ENCODE measurements around the gene EML4. TPM values are rescaled to one million over a fixed set of nuclear protein-coding genes. Genes with fewer than 3 reads are reported as not detected.

The EML4 gene
- total RNA-seq, 1 experiment from 2014 or later, result 38.3 TPM

DNA sequence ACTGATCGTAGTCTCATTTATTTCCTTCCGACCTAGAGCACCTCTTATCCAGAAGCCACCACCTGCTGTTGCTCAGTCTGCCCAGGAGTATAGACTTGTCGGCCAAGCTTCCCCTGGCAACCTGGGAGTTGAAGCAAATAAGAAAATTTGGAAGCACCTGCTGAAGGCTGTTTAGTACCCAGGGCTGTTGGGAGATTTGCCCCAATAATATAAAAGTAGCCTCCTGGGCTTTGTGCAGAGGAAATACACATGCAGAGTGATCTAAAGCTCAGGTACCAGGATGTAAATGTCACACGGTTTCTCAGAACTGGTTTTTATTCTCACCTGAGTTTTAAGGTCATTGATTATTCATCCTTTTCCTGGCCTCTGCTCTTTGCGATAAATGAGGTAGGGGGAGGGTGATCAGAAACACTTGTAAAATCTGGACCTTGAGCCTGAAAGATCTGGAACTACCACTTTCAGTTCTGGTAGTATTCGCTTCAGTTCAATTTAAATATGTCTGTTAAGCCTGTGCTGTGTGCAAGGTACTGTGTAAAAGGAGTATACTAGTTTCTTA is 192.7 kb downstream of the EML4 start:
- Histone ChIP-seq H3F3A (ENCODE audit: low read length, unreplicated experiment) (no peaks in the 10 kb centered on the region), H3K9ac (ENCODE audit: low read length) (peak overlapping the region; percentile 14), H3K4me3 (ENCODE audit: low read length) (peak overlapping the region; percentile 98), H2AFZ (ENCODE audit: low read length) (peak overlapping the region; percentile 76), H3K27me3 (ENCODE audit: low read length) (no peaks in the 10 kb centered on the region), H3K36me3 (ENCODE audit: low read depth, low read length) (no peaks in the 10 kb centered on the region), H3K4me2 (ENCODE audit: low read length) (peak overlapping the region; percentile 85), H3K27ac (ENCODE audit: low read length) (no peak overlapping the region), H4K20me1 (ENCODE audit: low read length) (no peaks in the 10 kb centered on the region), H3K9me3 (ENCODE audit: low read length) (no peaks in the 10 kb centered on the region), H3K4me1 (ENCODE audit: insufficient read depth, low read length) (peaks cover 21% of the 10 kb centered on the region; the same call in 1 of the 2 replicates), H3K79me2 (ENCODE audit: low read length) (peaks cover 43% of the 10 kb centered on the region), H3K9me2 (replicated peaks; ENCODE audit: low read length) (no peaks in the 10 kb centered on the region)
- BruUV-seq (replicated peaks), result TSS peak; percentile 87
- no peak for ATAC-seq
- CTCF ChIA-PET, result no interaction called here
- POLR2A ChIA-PET (ENCODE audit: unreplicated experiment), result no interaction called here
- TF ChIP-seq EZH2phosphoT487 (IDR thresholded peaks at IDR 0.05; ENCODE audit: borderline replicate concordance, low read length), result no peak
- no peak for DNase-seq
- intact Hi-C loops (cut with micrococcal nuclease), result loop anchor here (2.0 to 10.0 kb wide), 5 partner anchors 81 to 423 kb away; partner anchors contain the start of gene MTA3

DNA sequence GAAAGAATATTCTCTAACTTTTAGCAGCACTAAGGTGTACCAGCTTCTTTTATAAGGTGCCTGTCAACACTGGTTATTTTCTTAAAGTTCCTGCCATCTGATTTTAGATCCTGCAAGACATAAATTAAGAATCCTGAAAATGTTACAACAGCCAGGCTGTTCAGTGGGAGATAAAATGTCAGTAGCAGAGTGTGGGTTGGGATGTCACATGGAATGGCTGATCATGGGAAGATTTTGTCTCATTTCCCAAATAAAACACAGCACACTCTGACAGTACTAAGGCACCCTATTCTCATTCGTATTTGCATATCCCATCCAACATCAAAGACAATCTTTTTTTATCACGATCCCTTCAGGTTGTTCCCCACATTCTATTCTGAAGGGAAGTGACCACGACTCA is 194.3 kb downstream of the EML4 start:
- Histone ChIP-seq H3K4me1 (ENCODE audit: insufficient read depth, low read length) (peaks cover 20% of the 10 kb centered on the region), H4K20me1 (ENCODE audit: low read length) (no peaks in the 10 kb centered on the region), H3K36me3 (ENCODE audit: low read depth, low read length) (no peaks in the 10 kb centered on the region), H3K27ac (ENCODE audit: low read length) (no peak overlapping the region), H3K9me3 (ENCODE audit: low read length) (no peaks in the 10 kb centered on the region), H3K79me2 (ENCODE audit: low read length) (peaks cover 27% of the 10 kb centered on the region), H2AFZ (ENCODE audit: low read length) (no peak overlapping the region), H3K9me2 (replicated peaks; ENCODE audit: low read length) (no peaks in the 10 kb centered on the region), H3K9ac (ENCODE audit: low read length) (no peak overlapping the region), H3K27me3 (ENCODE audit: low read length) (no peaks in the 10 kb centered on the region), H3K4me2 (ENCODE audit: low read length) (no peak overlapping the region), H3F3A (ENCODE audit: low read length, unreplicated experiment) (no peaks in the 10 kb centered on the region), H3K4me3 (ENCODE audit: low read length) (no peak overlapping the region)
- BruUV-seq (replicated peaks), result no TSS peak
- DNase-seq, result no peak
- POLR2A ChIA-PET (ENCODE audit: unreplicated experiment), result no interaction called here
- ATAC-seq, result no peak
- no peak for TF ChIP-seq EZH2phosphoT487 (IDR thresholded peaks at IDR 0.05; ENCODE audit: borderline replicate concordance, low read length)
- TF ChIP-seq, protein P1, sequence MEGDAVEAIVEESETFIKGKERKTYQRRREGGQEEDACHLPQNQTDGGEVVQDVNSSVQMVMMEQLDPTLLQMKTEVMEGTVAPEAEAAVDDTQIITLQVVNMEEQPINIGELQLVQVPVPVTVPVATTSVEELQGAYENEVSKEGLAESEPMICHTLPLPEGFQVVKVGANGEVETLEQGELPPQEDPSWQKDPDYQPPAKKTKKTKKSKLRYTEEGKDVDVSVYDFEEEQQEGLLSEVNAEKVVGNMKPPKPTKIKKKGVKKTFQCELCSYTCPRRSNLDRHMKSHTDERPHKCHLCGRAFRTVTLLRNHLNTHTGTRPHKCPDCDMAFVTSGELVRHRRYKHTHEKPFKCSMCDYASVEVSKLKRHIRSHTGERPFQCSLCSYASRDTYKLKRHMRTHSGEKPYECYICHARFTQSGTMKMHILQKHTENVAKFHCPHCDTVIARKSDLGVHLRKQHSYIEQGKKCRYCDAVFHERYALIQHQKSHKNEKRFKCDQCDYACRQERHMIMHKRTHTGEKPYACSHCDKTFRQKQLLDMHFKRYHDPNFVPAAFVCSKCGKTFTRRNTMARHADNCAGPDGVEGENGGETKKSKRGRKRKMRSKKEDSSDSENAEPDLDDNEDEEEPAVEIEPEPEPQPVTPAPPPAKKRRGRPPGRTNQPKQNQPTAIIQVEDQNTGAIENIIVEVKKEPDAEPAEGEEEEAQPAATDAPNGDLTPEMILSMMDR (conservative IDR thresholded peaks at IDR 0.05; ENCODE audit: low read depth, low read length), result no peak
- intact Hi-C loops (cut with micrococcal nuclease), result loop anchor here (10.0 kb wide), 3 partner anchors 201 to 421 kb away; partner anchors contain the start of gene MTA3
- CTCF ChIA-PET, result no interaction called here

DNA sequence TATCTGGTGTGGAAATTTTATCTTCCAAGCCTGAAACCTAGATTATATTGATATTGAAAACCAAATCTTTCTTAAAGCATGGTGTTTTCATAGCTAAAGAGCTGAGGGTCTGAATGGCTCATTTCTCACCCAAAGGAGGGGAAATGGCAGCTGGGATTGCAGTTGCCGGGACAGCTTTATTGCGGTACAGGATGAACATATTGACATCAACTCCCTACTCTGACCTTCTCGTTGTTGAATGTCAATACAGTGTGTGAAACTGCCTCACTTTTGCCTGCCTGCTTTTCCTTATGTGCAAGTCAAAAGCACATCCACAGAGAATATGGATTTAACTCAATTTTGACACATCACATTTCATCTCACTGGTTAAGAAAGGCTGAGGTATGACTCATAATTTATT is 195.5 kb downstream of the EML4 start:
- TF ChIP-seq, protein P1 (conservative IDR thresholded peaks at IDR 0.05; ENCODE audit: low read depth, low read length), result no peak
- no peak for TF ChIP-seq EZH2phosphoT487 (IDR thresholded peaks at IDR 0.05; ENCODE audit: borderline replicate concordance, low read length)
- no peak for TF ChIP-seq EZH2 (IDR thresholded peaks at IDR 0.05; ENCODE audit: low read length, unreplicated experiment)
- CTCF ChIA-PET, result no interaction called here
- intact Hi-C loops (cut with micrococcal nuclease), result loop anchor here (5.0 to 10.0 kb wide), 4 partner anchors 58 to 420 kb away; partner anchors contain the start of gene MTA3

More for the DNA sequence above, 195.5 kb downstream of the EML4 start:
- POLR2A ChIA-PET (ENCODE audit: unreplicated experiment), result no interaction called here
- H3K4me2 ChIP-seq (ENCODE audit: low read length), result no peak overlapping the region
- H3K9me3 ChIP-seq (ENCODE audit: low read length), result no peaks in the 10 kb centered on the region
- peaks cover 22% of the 10 kb centered on the region for H3K4me1 ChIP-seq (ENCODE audit: insufficient read depth, low read length)
- no peak overlapping the region for H2AFZ ChIP-seq (ENCODE audit: low read length)
- no peaks in the 10 kb centered on the region for H3K36me3 ChIP-seq (ENCODE audit: low read depth, low read length)
- H3K9ac ChIP-seq (ENCODE audit: low read length), result no peak overlapping the region
- H3K27ac ChIP-seq (ENCODE audit: low read length), result no peak overlapping the region
- DNase-seq (no peak), ATAC-seq (no peak)
- H4K20me1 ChIP-seq (ENCODE audit: low read length), result no peaks in the 10 kb centered on the region
- H3K9me2 ChIP-seq (replicated peaks; ENCODE audit: low read length), result no peaks in the 10 kb centered on the region
- H3K4me3 ChIP-seq (ENCODE audit: low read length), result no peak overlapping the region
- no TSS peak for BruUV-seq (replicated peaks)
- peaks cover 14% of the 10 kb centered on the region for H3K79me2 ChIP-seq (ENCODE audit: low read length)
- no peaks in the 10 kb centered on the region for H3F3A ChIP-seq (ENCODE audit: low read length, unreplicated experiment)
- no peaks in the 10 kb centered on the region for H3K27me3 ChIP-seq (ENCODE audit: low read length)
